H1 (cell line): ENCODE results near the gene CDADC1. TPM values are rescaled to one million over a fixed set of nuclear protein-coding genes. Genes with fewer than 3 reads are reported as not detected.

ENCODE experiments used
- CTCF ChIA-PET: fragments of 300-600 bp; sonication (Branson Sonifier 250); formaldehyde crosslinking; loops from one replicate; lab custom pipeline; 2021; ENCODE audit not compliant: partially characterized antibody; lab: Charles Lee
- POLR2A ChIA-PET: fragments of 300-600 bp; sonication (Branson Sonifier 250); formaldehyde crosslinking; loops from one replicate; lab custom pipeline; 2021; ENCODE audit warnings: inconsistent platforms; ENCODE audit not compliant: partially characterized antibody; lab: Charles Lee
- DNase-seq, 2 experiments: peaks; one replicate each; pipeline versions ENCODE4 v3.0.0 to v3.0.0-alpha.2; 2010 to 2022; ENCODE audit warnings: low spot score in 2 of 2, low read depth in 1 of 2, mixed read lengths in 1 of 2
- FAIRE-seq: peaks from 2 replicates; lab custom pipeline; 2011; peaks lifted over from hg19 to GRCh38; lab: Jason Lieb, UNC
- H2AFZ ChIP-seq: 2 replicates; pipeline ENCODE4 v1.8.1; 2012; ENCODE audit warnings: low read length, inconsistent platforms
- H2AK5ac ChIP-seq: 2 replicates; pipeline ENCODE4 v1.6.1; 2013; ENCODE audit warnings: low read depth, low read length
- H2BK120ac ChIP-seq: replicated peaks from 2 replicates; pipeline ENCODE3; 2013; ENCODE audit warnings: low read depth, low read length, inconsistent platforms
- H2BK12ac ChIP-seq: 2 replicates; pipeline ENCODE4 v1.6.1; 2013; ENCODE audit warnings: low read depth, low read length
- H2BK15ac ChIP-seq: 2 replicates; pipeline ENCODE4 v1.6.1; 2013; ENCODE audit warnings: low read length
- H2BK20ac ChIP-seq: 2 replicates; pipeline ENCODE4 v1.6.1; 2013; ENCODE audit warnings: low read length
- H2BK5ac ChIP-seq: 2 replicates; pipeline ENCODE4 v1.6.1; 2013; ENCODE audit warnings: low read depth, low read length
- H3K14ac ChIP-seq: 2 replicates; pipeline ENCODE4 v1.6.1; 2013; ENCODE audit warnings: inconsistent platforms; ENCODE audit not compliant: insufficient read length
- H3K18ac ChIP-seq: 2 replicates; pipeline ENCODE4 v1.6.1; 2013; ENCODE audit warnings: low read length; ENCODE audit errors: extremely low read depth
- H3K23ac ChIP-seq: 2 replicates; pipeline ENCODE4 v1.6.1; 2013; ENCODE audit warnings: inconsistent platforms; ENCODE audit not compliant: insufficient read length
- H3K23me2 ChIP-seq: 2 replicates; pipeline ENCODE4 v1.6.1; 2013; ENCODE audit warnings: low read depth, low read length
- H3K27ac ChIP-seq: 2 replicates; pipeline ENCODE4 v1.6.1; 2011; ENCODE audit warnings: low read depth, low read length, inconsistent platforms
- H3K27me3 ChIP-seq, 4 experiments: replicated peaks in 1 of 4; 1 replicate in 1 of 4; 2 replicates in 3 of 4; pipeline versions ENCODE4 v1.6.1 to v1.8.1; 2011 to 2013; ENCODE audit warnings: low read length in 3 of 4, mild to moderate bottlenecking in 3 of 4, inconsistent platforms in 2 of 4, mixed read lengths in 2 of 4, moderate library complexity in 1 of 4; ENCODE audit not compliant: control insufficient read depth in 3 of 4, insufficient read depth in 3 of 4; ENCODE audit errors: extremely low read depth in 1 of 4
- H3K36me3 ChIP-seq, 4 experiments: 2 replicates each; pipeline versions ENCODE4 v1.6.1 to v1.8.1; 2011 to 2013; ENCODE audit warnings: mild to moderate bottlenecking in 4 of 4, low read length in 3 of 4, moderate library complexity in 2 of 4, control low read depth in 1 of 4, inconsistent platforms in 1 of 4; ENCODE audit not compliant: insufficient read depth in 4 of 4, control insufficient read depth in 2 of 4
- H3K4ac ChIP-seq: replicated peaks from 2 replicates; pipeline ENCODE3; 2013; ENCODE audit warnings: low read length, low read depth, mixed read lengths, inconsistent platforms; ENCODE audit not compliant: insufficient read length
- H3K4me1 ChIP-seq, 4 experiments: replicated peaks in 1 of 4; 1 replicate in 1 of 4; 2 replicates in 3 of 4; pipeline versions ENCODE4 v1.6.1 to v1.8.1; 2011 to 2013; ENCODE audit warnings: low read length in 3 of 4, inconsistent platforms in 2 of 4, mixed read lengths in 1 of 4; ENCODE audit not compliant: insufficient read depth in 4 of 4, control insufficient read depth in 3 of 4
- H3K4me2 ChIP-seq, 2 experiments: 2 replicates each; pipeline versions ENCODE4 v1.6.1 to v1.8.1; 2011 to 2013; ENCODE audit warnings: low read depth in 2 of 2, low read length in 2 of 2, control low read depth in 1 of 2, inconsistent platforms in 1 of 2, mild to moderate bottlenecking in 1 of 2; ENCODE audit not compliant: insufficient read depth in 1 of 2
- H3K4me3 ChIP-seq, 4 experiments: fragments of 200-600, 300-600 bp in 1 of 4; sonication (generic), shearing (Covaris generic), sonication (Bioruptor Twin) in 1 of 4; 2 replicates each; pipeline versions ENCODE4 v1.5.1 to v1.8.1; 2011 to 2016; ENCODE audit warnings: low read length in 4 of 4, low read depth in 3 of 4, control low read depth in 2 of 4, inconsistent platforms in 2 of 4, mild to moderate bottlenecking in 2 of 4, mixed read lengths in 1 of 4, moderate library complexity in 1 of 4; ENCODE audit not compliant: insufficient read depth in 2 of 4; ENCODE audit errors: extremely low read depth in 1 of 4
- H3K56ac ChIP-seq: replicated peaks from 2 replicates; pipeline ENCODE3; 2013; ENCODE audit warnings: low read depth, mild to moderate bottlenecking, mixed read lengths, low read length, inconsistent platforms; ENCODE audit not compliant: insufficient read length
- H3K79me1 ChIP-seq: 2 replicates; pipeline ENCODE4 v1.6.1; 2013; ENCODE audit warnings: low read depth, low read length, control low read depth
- H3K79me2 ChIP-seq, 2 experiments: 2 replicates each; pipeline versions ENCODE4 v1.6.1 to v1.8.1; 2012 to 2013; ENCODE audit warnings: low read length in 2 of 2, mild to moderate bottlenecking in 2 of 2, inconsistent platforms in 1 of 2; ENCODE audit not compliant: insufficient read depth in 2 of 2, control insufficient read depth in 1 of 2
- H3K9ac ChIP-seq, 4 experiments: replicated peaks in 1 of 4; 1 replicate in 1 of 4; 2 replicates in 3 of 4; pipeline versions ENCODE4 v1.6.1 to v1.8.1; 2011 to 2013; ENCODE audit warnings: low read depth in 3 of 4, low read length in 3 of 4, control low read depth in 2 of 4, mild to moderate bottlenecking in 2 of 4, moderate library complexity in 2 of 4, inconsistent platforms in 1 of 4; ENCODE audit errors: extremely low read depth in 1 of 4
- H3K9me3 ChIP-seq, 2 experiments: 2 replicates each; pipeline versions ENCODE4 v1.6.1 to v1.8.1; 2012 to 2013; ENCODE audit warnings: mild to moderate bottlenecking in 2 of 2, moderate library complexity in 2 of 2, control low read depth in 1 of 2, inconsistent platforms in 1 of 2, low read depth in 1 of 2, low read length in 1 of 2, mixed read lengths in 1 of 2; ENCODE audit not compliant: insufficient read depth in 2 of 2
- H4K20me1 ChIP-seq, 2 experiments: replicated peaks in 1 of 2; 2 replicates each; pipeline versions ENCODE3 to v1.8.1; 2011 to 2013; ENCODE audit warnings: inconsistent platforms in 2 of 2, low read length in 2 of 2, mild to moderate bottlenecking in 1 of 2; ENCODE audit not compliant: insufficient read depth in 2 of 2, control insufficient read depth in 1 of 2
- H4K5ac ChIP-seq: 2 replicates; pipeline ENCODE4 v1.6.1; 2013; ENCODE audit warnings: low read length, low read depth, mixed read lengths, inconsistent platforms; ENCODE audit not compliant: insufficient read length
- H4K8ac ChIP-seq: 2 replicates; pipeline ENCODE4 v1.8.0; 2013; ENCODE audit warnings: mild to moderate bottlenecking, moderate library complexity, low read length, inconsistent platforms; ENCODE audit not compliant: insufficient read depth; ENCODE audit errors: extremely low read depth
- H4K91ac ChIP-seq: replicated peaks from 2 replicates; pipeline ENCODE3; 2013; ENCODE audit warnings: low read length, mixed read lengths, inconsistent platforms; ENCODE audit not compliant: insufficient read length
- CBX8 ChIP-seq: fragments of 300-800, 300-1000 bp; sonication (generic); IDR thresholded peaks from 2 replicates; pipeline ENCODE4 v1.7.1; 2016; ENCODE audit warnings: low read depth, low read length, borderline replicate concordance
- CTCF ChIP-seq, 3 experiments: IDR thresholded peaks; 1 replicate in 2 of 3; 2 replicates in 1 of 3; pipeline versions ENCODE4 v1.5.1 to v1.6.1; 2011; ENCODE audit warnings: low read length in 3 of 3, mild to moderate bottlenecking in 3 of 3, inconsistent platforms in 2 of 3, low read depth in 1 of 3, moderate library complexity in 1 of 3; ENCODE audit not compliant: insufficient read depth in 1 of 3; ENCODE audit errors: control extremely low read depth in 1 of 3
- E2F6 ChIP-seq: IDR thresholded peaks from 2 replicates; pipeline ENCODE4 v1.6.1; 2012; ENCODE audit warnings: inconsistent platforms
- EP300 ChIP-seq, 2 experiments: IDR thresholded peaks; 1 replicate in 1 of 2; 2 replicates in 1 of 2; pipeline ENCODE4 v1.6.1; 2011 to 2012; ENCODE audit warnings: low read depth in 2 of 2, low read length in 2 of 2, mild to moderate bottlenecking in 2 of 2, borderline replicate concordance in 1 of 2, inconsistent platforms in 1 of 2, moderate library complexity in 1 of 2
- JUN ChIP-seq: IDR thresholded peaks from 2 replicates; pipeline ENCODE4 v1.6.1; 2011; ENCODE audit warnings: low read depth, mild to moderate bottlenecking, improper control_type of control experiment, low read length
- PHF8 ChIP-seq: fragments of 200-600 bp; sonication (generic); conservative IDR thresholded peaks from 2 replicates; pipeline ENCODE4 v1.7.1; 2012; ENCODE audit warnings: low read depth, mild to moderate bottlenecking, inconsistent platforms, low read length, moderate library complexity
- POLR2AphosphoS5 ChIP-seq: IDR thresholded peaks from 2 replicates; pipeline ENCODE4 v1.6.1; 2011; ENCODE audit warnings: low read depth, low read length
- SP1 ChIP-seq: IDR thresholded peaks from 2 replicates; pipeline ENCODE4 v1.6.1; 2011; ENCODE audit warnings: low read depth, low read length
- TAF7 ChIP-seq: optimal IDR thresholded peaks from 2 replicates; pipeline ENCODE3; 2011; ENCODE audit warnings: low read depth, mild to moderate bottlenecking, inconsistent platforms, low read length, moderate library complexity, borderline replicate concordance
- WGBS, 2 experiments: shearing (Covaris generic) in 1 of 2; methylation state at CpG; one replicate each; pipeline versions ENCODE4 v1.1.6 to v1.1.7; 2013 to 2015; ENCODE audit warnings: low lambda C conversion rate in 2 of 2, mixed read lengths in 2 of 2, inconsistent platforms in 1 of 2, low coverage in 1 of 2, missing lambda C conversion rate in 1 of 2; ENCODE audit not compliant: insufficient replicate concordance in 2 of 2, insufficient coverage in 1 of 2, insufficient read length in 1 of 2; ENCODE audit errors: extremely low coverage in 1 of 2, missing lambda C conversion rate in 1 of 2; 5-methylcytosine and 5-hydroxymethylcytosine counted together
- polyA plus RNA-seq, 7 experiments: library from polyadenylated mRNA; depleted of rRNA in 3 of 7; stranded (reverse) in 5 of 7; unstranded in 2 of 7; fragments of >200 nt in 5 of 7; fragments of 200-250 nt in 2 of 7; gene quantifications; 1 replicate in 5 of 7; 2 replicates in 1 of 7; 4 replicates in 1 of 7; pipeline versions ENCODE4 v1.2.1 to v1.2.3, GENCODE V29; 2011 to 2013; ENCODE audit warnings: missing spikeins in 2 of 7, mixed read lengths in 2 of 7
- total RNA-seq: library from RNA; stranded (reverse); fragmentation: NEBNext Ultra II Directional; extraction: Animal tissue kit (Norgen Biotek cat#: 25700); gene quantifications from 2 replicates; pipeline ENCODE4 v1.2.1, GENCODE V29; 2021

Gene CDADC1
- total and polyA plus RNA-seq, 2 of the 8 experiments (the other 6 are each of a cell fraction or from before 2014, with no cell fraction given): 0.98 to 2.7 TPM

- Histone ChIP-seq H3K36me3 (peaks cover 0 to 8% (median 0%) of the 10 kb centered on the region in 4 experiments; a peak in 2 of 8 replicates), H3K9me3 (no peaks in the 10 kb centered on the region), H3K9ac (no peak overlapping the region), H3K18ac (no peak overlapping the region), H2BK20ac (no peak overlapping the region), H3K4me1 (no peaks in the 10 kb centered on the region), H4K8ac (no peak overlapping the region), H3K23ac (no peak overlapping the region), H2BK120ac (no peak overlapping the region), H2BK5ac (no peak overlapping the region), H2BK12ac (no peak overlapping the region), H3K4ac (no peak overlapping the region), H3K4me3 (no peak overlapping the region), H3K79me2 (no peaks in the 10 kb centered on the region), H2AK5ac (no peak overlapping the region), H3K27me3 (no peaks in the 10 kb centered on the region), H4K5ac (no peak overlapping the region), H3K23me2 (no peaks in the 10 kb centered on the region), H3K4me2 (no peak overlapping the region), H4K20me1 (no peaks in the 10 kb centered on the region), H3K79me1 (no peaks in the 10 kb centered on the region), H4K91ac (no peak overlapping the region), H3K14ac (no peak overlapping the region), H2AFZ (no peak overlapping the region), H3K27ac (no peak overlapping the region), H3K56ac (no peak overlapping the region), H2BK15ac (no peak overlapping the region)
- ChIA-PET CTCF (interaction anchor here (1.2 to 1.8 kb wide), 2 partner anchors 10 to 18 kb away, joined by 4 to 6 read pairs; partner anchors contain the start of gene CDADC1), POLR2A (interaction anchor here (0.6 kb wide), 1 partner anchor 143 kb away, joined by 3 read pairs; no protein-coding TSS in a partner anchor)
- WGBS, 2 experiments: 93 to 100% methylated on average over 1 to 3 of the region's 3 CpGs
- DNase-seq (no peak), FAIRE-seq (no peak)
- TF ChIP-seq TAF7 (no peak), POLR2AphosphoS5 (no peak), SP1 (no peak), JUN (no peak), CTCF (IDR thresholded peaks at IDR 0.05; ENCODE audit: control extremely low read depth in 1 of 3, insufficient read depth in 1 of 3, low read depth in 1 of 3, low read length in 3 of 3) (no peak), PHF8 (no peak), CBX8 (no peak), EP300 (IDR thresholded peaks at IDR 0.05; ENCODE audit: borderline replicate concordance in 1 of 2, low read depth in 2 of 2, low read length in 2 of 2) (no peak), E2F6 (no peak)
Measured at GRCh38 chr13:49258089-49258796, 10.5 kb downstream of the CDADC1 start.
